GM10266 (cell line): Measurements from ENCODE around the gene NCMAP.
"Not testable (repeated sequence)": the region's sequence is repeated elsewhere in the genome, so short reads cannot be mapped to it uniquely, and the experiment has no call there.

Experiments used
- DNase-seq: peaks from one replicate; pipeline ENCODE4 v3.0.0; 2012; ENCODE audit errors: extremely low spot score
- TF ChIP-seq, protein P1 (sequence below): IDR thresholded peaks from 2 replicates; pipeline ENCODE4 v1.5.1; 2012; ENCODE audit warnings: mild to moderate bottlenecking, low read depth; ENCODE audit not compliant: control insufficient read depth, insufficient read depth; ENCODE audit errors: missing control alignments

The NCMAP gene

DNA sequence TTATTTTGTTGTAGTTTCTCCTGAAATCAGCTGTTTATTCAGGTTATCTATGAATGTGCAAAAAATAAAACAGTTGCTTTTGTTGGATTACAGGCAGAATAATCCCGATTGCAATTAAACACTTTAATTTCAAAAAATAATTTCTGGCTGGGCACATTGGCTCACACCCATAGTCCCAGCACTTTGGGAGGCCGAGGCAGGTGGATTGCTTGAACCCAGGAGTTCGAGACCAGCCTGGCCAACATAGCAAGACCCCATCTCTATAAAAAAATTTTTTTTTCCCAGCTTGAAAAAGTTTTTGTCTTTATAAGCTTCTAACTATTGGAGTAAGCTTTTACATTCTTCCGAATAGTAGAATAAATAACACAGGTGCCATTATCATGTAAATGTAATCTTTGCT, 38.0 kb upstream of the NCMAP start:
- no peak for DNase-seq
- TF ChIP-seq, protein P1, sequence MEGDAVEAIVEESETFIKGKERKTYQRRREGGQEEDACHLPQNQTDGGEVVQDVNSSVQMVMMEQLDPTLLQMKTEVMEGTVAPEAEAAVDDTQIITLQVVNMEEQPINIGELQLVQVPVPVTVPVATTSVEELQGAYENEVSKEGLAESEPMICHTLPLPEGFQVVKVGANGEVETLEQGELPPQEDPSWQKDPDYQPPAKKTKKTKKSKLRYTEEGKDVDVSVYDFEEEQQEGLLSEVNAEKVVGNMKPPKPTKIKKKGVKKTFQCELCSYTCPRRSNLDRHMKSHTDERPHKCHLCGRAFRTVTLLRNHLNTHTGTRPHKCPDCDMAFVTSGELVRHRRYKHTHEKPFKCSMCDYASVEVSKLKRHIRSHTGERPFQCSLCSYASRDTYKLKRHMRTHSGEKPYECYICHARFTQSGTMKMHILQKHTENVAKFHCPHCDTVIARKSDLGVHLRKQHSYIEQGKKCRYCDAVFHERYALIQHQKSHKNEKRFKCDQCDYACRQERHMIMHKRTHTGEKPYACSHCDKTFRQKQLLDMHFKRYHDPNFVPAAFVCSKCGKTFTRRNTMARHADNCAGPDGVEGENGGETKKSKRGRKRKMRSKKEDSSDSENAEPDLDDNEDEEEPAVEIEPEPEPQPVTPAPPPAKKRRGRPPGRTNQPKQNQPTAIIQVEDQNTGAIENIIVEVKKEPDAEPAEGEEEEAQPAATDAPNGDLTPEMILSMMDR = no peak

DNA sequence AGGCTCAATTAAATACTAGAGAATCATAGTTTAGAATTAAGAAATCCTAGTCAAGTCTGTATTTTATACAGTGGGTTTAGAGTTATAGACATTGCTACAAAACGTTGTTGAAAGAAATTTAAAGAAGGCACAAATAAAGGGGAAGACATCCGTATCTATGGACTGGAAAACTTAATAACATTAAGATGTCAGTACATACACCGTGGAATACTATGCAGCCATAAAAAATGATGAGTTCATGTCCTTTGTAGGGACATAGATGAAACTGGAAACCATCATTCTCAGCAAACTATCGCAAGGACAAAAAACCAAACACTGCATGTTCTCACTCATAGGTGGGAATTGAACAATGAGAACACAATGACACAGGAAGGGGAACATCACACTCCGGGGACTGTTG, 35.6 kb upstream of the NCMAP start:
- DNase-seq = not testable (repeated sequence)

DNA sequence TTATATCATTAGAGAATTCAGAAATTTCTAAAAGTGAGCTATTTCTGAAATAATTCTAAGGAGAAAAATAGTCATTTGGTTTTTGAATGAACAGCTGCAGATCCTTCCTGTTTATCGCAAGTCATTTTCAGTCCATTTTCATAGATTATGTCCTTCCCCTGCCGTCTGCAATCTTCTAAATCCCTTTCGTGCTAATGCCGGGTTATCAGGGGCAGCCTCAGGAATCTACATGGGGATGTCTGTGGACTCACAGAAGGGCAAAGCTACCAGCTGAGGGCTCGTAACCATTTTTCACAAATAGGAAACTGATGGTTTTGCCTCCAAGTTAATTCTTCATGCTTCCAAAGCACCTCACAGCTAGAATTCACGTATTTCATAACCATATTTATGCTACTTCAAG, 30.3 kb upstream of the NCMAP start:
- DNase-seq = no peak
- TF ChIP-seq, protein P1 = no peak

DNA sequence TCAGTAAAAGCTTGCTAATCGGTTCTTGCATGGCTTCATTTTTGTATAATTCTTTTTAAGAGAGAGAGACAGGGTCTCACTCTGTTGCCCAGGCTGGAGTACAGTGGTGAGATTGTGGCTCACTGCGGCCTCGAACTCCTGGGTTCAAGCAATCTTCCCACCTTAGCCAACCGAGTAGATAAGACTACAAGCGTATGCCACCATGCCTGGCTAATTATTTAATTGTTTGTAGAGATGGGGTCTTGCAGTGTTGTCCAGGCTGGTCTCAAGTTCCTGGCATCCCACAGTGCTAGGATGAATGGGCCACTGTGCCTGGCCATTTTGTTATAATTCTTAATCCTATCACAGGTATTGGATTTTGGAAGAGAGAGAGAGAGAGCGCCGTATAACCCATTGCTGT, 29.8 kb upstream of the NCMAP start:
- DNase-seq = no peak
- TF ChIP-seq, protein P1 = no peak

DNA sequence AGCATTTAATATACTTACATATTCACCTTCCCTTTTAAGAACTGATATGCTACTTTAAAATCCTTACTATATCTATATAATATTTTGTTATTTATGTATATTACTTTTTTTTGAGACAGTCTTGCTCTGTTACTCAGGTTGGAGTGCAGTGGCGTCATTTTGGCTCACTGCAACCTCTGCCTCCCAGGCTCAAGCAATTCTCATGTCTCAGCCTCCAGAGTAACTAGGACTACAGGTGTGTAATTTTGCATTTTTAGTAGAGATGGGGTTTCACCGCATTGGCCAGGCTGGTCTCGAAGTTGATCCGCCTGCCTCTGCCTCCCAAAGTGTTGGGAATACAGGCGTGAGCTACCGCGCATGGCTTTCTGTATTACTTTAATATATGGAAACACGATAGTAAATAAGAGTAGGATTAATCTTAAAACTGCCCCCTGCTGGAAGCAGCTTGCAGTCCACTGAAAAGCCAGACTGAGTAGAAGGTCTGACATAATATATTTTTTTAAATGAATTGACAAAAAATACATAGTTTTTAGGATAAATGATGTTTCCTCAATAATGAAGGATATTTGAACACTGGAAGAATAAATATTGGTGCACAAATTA, 28.8 kb upstream of the NCMAP start:
- TF ChIP-seq, protein P1 = peak; percentile 52
- DNase-seq = no peak

DNA sequence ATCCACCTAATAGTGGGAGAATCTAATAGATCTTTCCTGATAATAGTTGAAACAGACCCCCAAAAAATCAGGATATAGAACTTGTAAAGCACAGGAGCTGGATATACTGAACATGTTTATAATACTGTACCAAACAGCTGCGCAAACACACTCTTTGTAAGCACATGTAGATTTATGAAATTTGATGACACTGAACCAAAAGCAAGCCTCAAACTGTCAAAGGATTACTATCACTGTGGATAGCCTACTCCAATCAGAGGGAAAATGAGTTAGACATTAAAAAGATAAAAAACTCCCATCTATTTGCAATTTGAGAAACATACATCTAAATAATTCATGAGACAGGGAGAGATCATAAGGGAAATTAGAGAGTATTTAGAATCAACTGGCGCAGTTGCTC, 27.1 kb upstream of the NCMAP start:
- TF ChIP-seq, protein P1 = no peak
- DNase-seq = no peak

DNA sequence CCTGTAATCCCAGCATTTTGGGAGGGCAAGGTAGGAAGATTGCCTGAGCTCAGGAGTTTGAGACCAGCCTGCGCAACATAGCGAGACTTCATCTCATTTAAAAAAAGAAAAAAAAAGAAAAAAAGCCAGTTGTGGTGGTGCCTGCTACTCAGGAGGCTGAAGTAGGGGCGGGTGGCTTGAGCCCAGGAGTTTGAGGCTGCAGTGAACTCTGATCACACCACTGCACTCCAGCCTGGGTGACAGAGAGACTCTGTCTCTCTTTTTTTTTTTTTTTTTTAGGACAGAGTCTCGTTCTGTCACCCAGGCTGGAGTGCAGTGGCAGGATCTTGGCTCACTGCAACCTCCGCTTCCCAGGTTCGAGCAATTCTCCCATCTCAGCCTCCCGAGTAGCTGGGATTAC, 26.6 kb upstream of the NCMAP start:
- DNase-seq = not testable (repeated sequence)

DNA sequence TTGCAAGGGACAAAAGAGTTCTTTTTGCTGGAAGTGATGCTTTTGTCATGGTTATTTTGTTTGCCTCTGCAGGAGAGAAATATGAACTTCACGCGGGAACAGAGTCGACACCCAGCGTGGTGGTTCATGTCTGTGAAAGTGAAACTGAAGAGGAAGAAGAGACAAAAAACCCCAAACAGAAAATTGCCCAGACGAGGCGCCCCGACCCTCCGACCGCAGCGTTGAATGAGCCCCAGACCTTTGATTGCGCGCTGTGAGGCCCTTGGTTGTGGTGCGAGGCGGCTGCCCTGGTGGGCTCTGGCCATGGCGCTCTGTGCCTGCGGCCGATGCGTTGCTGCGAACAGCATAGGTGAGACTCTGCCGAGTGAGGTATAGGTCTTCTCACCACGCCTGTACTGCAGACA, 20.9 kb upstream of the NCMAP start:
- peak; percentile 52 for DNase-seq
- TF ChIP-seq, protein P1 = no peak

DNA sequence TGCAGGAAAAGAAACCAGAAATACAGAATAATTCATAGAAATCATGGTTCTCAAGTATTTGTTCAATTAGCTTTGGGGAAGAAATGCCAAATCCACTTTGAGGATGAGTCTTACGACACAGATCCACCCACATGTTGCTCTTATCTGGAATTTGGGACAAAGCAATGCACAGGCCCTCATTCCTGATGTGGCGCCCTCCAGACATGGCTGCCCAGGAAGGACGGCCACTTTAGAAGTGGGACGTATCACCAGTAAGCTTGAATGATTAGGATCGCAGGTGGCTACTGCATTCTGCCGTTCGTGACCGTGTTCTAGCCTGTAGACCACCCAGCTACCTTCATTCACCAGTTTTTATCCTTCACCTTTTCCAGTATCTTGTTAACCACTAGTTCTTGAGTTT, 20.1 kb upstream of the NCMAP start:
- TF ChIP-seq, protein P1 = no peak
- no peak for DNase-seq
